Activated B cell treated with CpG ODN at 0.5 μM for 24 hours (primary cell): Measurements from ENCODE around the gene RUFY3. TPM values are rescaled to one million over a fixed set of nuclear protein-coding genes. Genes with fewer than 3 reads are reported as not detected.

Source experiments
- ATAC-seq: fragments of 200-7000 bp; cut with Tn5 transposase; one replicate; pipeline ENCODE4 v1.10.0; 2021; ENCODE audit warnings: low read depth, mild to moderate bottlenecking, moderate library complexity
- CTCF ChIA-PET: fragments of 350-600 bp; sonication (Branson Sonifier 250); formaldehyde crosslinking; loops from one replicate; lab custom pipeline; 2021; ENCODE audit warnings: antibody characterized with exemption; lab: Charles Lee
- POLR2A ChIA-PET: fragments of 350-600 bp; sonication (Branson Sonifier 250); formaldehyde crosslinking; loops from one replicate; lab custom pipeline; 2021; ENCODE audit warnings: antibody characterized with exemption; lab: Charles Lee
- DNase-seq: peaks from one replicate; pipeline ENCODE4 v3.0.0; 2022
- H3K27ac Mint-ChIP-seq: one replicate; pipeline ENCODE4 v1.8.0; 2020; ENCODE audit warnings: mixed read lengths
- H3K27me3 Mint-ChIP-seq: one replicate; pipeline ENCODE4 v1.8.0; 2021; ENCODE audit warnings: mixed read lengths
- H3K36me3 Mint-ChIP-seq: one replicate; pipeline ENCODE4 v1.8.0; 2021; ENCODE audit warnings: low read depth, mixed read lengths
- H3K4me1 Mint-ChIP-seq: one replicate; pipeline ENCODE4 v1.8.0; 2021; ENCODE audit warnings: mixed read lengths
- H3K4me3 Mint-ChIP-seq: one replicate; pipeline ENCODE4 v1.8.0; 2020; ENCODE audit warnings: mild to moderate bottlenecking, mixed read lengths
- H3K9me3 Mint-ChIP-seq: one replicate; pipeline ENCODE4 v1.8.0; 2020; ENCODE audit warnings: mixed read lengths
- intact Hi-C: fragments of 100-400 bp; cut with micrococcal nuclease; formaldehyde crosslinking; loops from one replicate; pipeline ENCODE4 v1.15.1; 2024
- total RNA-seq: library from RNA; stranded (reverse); gene quantifications from 2 replicates; pipeline ENCODE4 v1.2.3, GENCODE V29; 2022
- TF ChIP-seq, protein P1 (sequence below): fragments of 200-600 bp; IDR thresholded peaks from one replicate; pipeline ENCODE4 v1.8.0; 2022; ENCODE audit warnings: antibody characterized with exemption, mild to moderate bottlenecking

Gene RUFY3
- total RNA-seq, 1 donor from 2014 or later: 69.4 TPM

DNA sequence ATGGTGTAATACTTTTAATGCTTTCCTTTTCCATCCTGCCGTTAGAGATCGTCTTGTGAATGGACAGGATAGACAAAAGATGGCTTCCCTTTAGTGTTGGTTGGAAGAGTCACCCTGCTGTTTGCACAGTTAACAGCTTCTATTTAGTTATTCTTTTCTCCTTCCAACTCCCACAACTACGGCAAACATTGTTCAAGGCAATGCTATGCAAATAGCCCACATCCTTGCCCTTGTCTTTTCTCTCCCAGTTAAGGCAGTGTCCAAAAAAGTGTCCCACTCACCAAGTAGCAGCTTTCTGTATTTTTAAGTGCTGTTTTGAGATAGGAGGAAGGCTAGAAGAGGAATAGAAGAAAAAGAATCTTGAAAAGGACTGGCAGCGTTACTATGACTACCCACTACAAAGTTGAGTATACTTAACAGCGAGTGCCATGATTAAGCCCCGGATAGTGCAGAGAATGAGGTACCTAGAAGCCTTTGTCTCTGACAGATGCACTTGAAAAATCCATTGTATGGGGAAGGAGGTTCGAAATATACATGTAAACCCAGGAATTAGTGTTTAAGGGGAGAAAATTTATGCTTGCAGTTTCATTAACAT, 12.1 kb upstream of the RUFY3 start:
- H3K27me3 Mint-ChIP-seq: no peaks in the 10 kb centered on the region
- ATAC-seq (no peak), DNase-seq (no peak)
- intact Hi-C loops: loop anchor here (5.0 kb wide), 1 partner anchor 63 kb away; no protein-coding TSS in a partner anchor
- ChIA-PET CTCF (no interaction called here), POLR2A (interaction anchor here (0.6 to 0.8 kb wide), 2 partner anchors 9 to 21 kb away, joined by 3 to 4 read pairs; no protein-coding TSS in a partner anchor)
- no peaks in the 10 kb centered on the region for H3K36me3 Mint-ChIP-seq
- H3K9me3 Mint-ChIP-seq: no peaks in the 10 kb centered on the region
- TF ChIP-seq, protein P1, sequence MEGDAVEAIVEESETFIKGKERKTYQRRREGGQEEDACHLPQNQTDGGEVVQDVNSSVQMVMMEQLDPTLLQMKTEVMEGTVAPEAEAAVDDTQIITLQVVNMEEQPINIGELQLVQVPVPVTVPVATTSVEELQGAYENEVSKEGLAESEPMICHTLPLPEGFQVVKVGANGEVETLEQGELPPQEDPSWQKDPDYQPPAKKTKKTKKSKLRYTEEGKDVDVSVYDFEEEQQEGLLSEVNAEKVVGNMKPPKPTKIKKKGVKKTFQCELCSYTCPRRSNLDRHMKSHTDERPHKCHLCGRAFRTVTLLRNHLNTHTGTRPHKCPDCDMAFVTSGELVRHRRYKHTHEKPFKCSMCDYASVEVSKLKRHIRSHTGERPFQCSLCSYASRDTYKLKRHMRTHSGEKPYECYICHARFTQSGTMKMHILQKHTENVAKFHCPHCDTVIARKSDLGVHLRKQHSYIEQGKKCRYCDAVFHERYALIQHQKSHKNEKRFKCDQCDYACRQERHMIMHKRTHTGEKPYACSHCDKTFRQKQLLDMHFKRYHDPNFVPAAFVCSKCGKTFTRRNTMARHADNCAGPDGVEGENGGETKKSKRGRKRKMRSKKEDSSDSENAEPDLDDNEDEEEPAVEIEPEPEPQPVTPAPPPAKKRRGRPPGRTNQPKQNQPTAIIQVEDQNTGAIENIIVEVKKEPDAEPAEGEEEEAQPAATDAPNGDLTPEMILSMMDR: no peak
- peaks cover 61% of the 10 kb centered on the region for H3K4me1 Mint-ChIP-seq
- H3K27ac Mint-ChIP-seq: no peak overlapping the region
- H3K4me3 Mint-ChIP-seq: no peak overlapping the region

DNA sequence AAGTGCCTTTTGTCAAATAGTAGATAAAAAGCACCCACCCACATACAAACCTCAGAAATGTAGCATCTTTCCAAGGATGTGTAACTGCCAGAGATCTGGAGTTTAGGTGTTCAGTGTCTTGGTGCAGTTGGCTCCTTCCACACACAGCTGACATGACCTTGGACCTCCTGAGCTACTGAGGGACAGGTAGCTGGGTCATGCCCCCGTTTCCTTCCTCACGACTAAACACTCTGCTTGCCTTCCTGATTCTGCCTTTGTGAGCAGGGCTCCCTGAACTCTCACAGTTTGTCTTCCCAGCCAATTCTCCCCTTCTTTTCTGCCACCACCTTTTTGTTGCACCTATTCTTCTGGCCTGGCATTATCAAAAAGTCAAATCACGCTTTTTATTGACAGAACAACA, 10.2 kb upstream of the RUFY3 start:
- TF ChIP-seq, protein P1: no peak
- intact Hi-C loops: no loop called here
- Mint-ChIP-seq H3K36me3 (no peaks in the 10 kb centered on the region), H3K4me1 (peaks cover 66% of the 10 kb centered on the region), H3K27me3 (no peaks in the 10 kb centered on the region), H3K27ac (peak overlapping the region; percentile 5), H3K4me3 (peak overlapping the region; percentile 1), H3K9me3 (no peaks in the 10 kb centered on the region)
- ATAC-seq: no peak
- POLR2A ChIA-PET: no interaction called here
- CTCF ChIA-PET: no interaction called here
- no peak for DNase-seq

DNA sequence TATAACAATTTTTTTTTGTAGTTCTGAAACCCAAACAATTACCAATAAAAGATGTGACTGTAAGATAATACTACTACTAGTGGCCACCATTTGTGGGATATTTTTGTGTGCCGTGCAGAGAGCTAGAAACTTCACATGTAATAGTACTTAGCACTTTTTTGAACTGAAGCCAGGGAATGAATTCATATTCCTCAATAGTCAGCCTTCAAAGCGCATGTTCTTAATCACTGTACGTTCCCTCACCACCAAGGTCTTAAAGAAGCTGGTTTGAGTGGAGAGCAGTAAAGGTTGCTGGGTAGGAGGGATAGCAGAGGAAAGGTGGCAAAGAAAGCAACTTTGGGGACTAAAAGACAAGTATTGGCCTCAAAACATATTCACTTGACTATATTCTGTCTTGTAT, 9.6 kb upstream of the RUFY3 start:
- Mint-ChIP-seq H3K4me3 (no peak overlapping the region), H3K4me1 (peaks cover 62% of the 10 kb centered on the region), H3K9me3 (no peaks in the 10 kb centered on the region), H3K27ac (peak overlapping the region; percentile 5), H3K36me3 (no peaks in the 10 kb centered on the region), H3K27me3 (no peaks in the 10 kb centered on the region)
- CTCF ChIA-PET: no interaction called here
- TF ChIP-seq, protein P1: no peak
- POLR2A ChIA-PET: interaction anchor here (0.9 to 4.8 kb wide), 5 partner anchors 7 to 284 kb away, joined by 3 to 49 read pairs (median 4); partner anchors contain the start of gene UTP3
- DNase-seq (no peak), ATAC-seq (no peak)
- intact Hi-C loops: no loop called here

DNA sequence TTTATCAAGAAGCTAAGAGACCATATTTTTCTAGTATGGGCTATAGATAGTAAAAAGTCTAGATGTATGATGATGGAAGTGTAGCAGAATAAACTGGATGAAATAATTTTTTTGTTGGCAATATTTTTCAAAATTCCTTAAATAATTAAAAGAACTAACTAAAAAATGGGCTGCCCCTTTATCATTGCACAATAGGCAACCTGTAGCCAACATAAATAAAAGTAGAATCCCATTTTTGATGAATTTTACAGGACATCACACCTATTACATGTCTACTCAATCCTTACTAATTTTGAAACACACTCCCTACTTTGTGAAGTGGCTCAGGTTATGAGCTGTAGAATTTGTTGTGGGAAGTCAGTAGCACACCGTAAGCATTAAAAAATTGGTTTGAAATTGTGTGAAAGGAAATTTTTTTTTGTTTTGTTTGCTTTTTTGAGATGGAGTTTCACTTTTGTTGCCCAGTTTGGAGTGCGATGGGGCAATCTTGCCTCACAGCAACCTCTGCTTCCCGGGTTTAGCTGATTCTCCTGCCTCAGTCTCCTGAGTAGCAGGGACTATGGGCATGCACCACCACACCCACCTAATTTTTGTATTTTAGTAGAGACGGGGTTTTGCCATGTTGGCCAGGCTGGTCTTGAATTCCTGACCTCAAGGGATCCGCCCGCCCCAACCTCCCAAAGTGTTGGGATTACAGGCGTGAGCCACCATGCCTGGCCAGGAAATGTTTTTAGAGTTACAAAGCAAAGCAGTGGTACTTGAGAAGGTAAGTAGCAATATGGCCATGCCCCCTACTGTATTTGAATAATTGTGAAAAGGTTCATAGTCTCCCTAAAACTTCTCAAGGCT, 8.9 kb upstream of the RUFY3 start:
- ChIA-PET CTCF (interaction anchor here (4.5 kb wide), 1 partner anchor 23 kb away, joined by 18 read pairs; no protein-coding TSS in a partner anchor), POLR2A (interaction anchor here (0.6 to 4.8 kb wide), 7 partner anchors 8 to 284 kb away, joined by 3 to 49 read pairs (median 4); partner anchors contain the start of gene UTP3)
- ATAC-seq (no peak), DNase-seq (no peak)
- H3K9me3 Mint-ChIP-seq: no peaks in the 10 kb centered on the region
- H3K27me3 Mint-ChIP-seq: no peaks in the 10 kb centered on the region
- peak overlapping the region; percentile 94 for H3K27ac Mint-ChIP-seq
- H3K4me3 Mint-ChIP-seq: peak overlapping the region; percentile 69
- intact Hi-C loops: loop anchor here (1.0 kb wide), 2 partner anchors 8 to 21 kb away; no protein-coding TSS in a partner anchor
- H3K36me3 Mint-ChIP-seq: no peaks in the 10 kb centered on the region
- TF ChIP-seq, protein P1: no peak
- H3K4me1 Mint-ChIP-seq: peaks cover 63% of the 10 kb centered on the region
